Uterus (tissue), 4 donors: ENCODE measurements around the gene TRPM4. TPM values are rescaled to one million over a fixed set of nuclear protein-coding genes. Genes with fewer than 3 reads are reported as not detected.
A peak's percentile ranks its signal among the peaks of the same experiment; 100 is the strongest.

Experiments
- DNase-seq, 2 donors: peaks; one replicate each; pipeline ENCODE4 v3.0.0-alpha.2; 2019 to 2020
- H3K27ac ChIP-seq, 2 donors: fragments of 200-600 bp; sonication (generic); 1 replicate in 1 of 2; 2 replicates in 1 of 2; pipeline ENCODE4 v1.5.1; 2016 to 2018
- H3K27me3 ChIP-seq, 2 donors: fragments of 200-600 bp; sonication (generic); one replicate each; pipeline ENCODE4 v1.5.1; 2018 to 2019; ENCODE audit warnings: control low read depth in 1 of 2
- H3K36me3 ChIP-seq, 2 donors: fragments of 200-600 bp; sonication (generic); one replicate each; pipeline ENCODE4 v1.5.1; 2019; ENCODE audit warnings: control low read depth in 1 of 2
- H3K4me1 ChIP-seq, 2 donors: fragments of 200-600 bp; sonication (generic); one replicate each; pipeline ENCODE4 v1.5.1; 2018 to 2019; ENCODE audit warnings: control low read depth in 1 of 2
- H3K4me3 ChIP-seq, 2 donors: fragments of 200-600 bp; sonication (generic); 1 replicate in 1 of 2; 2 replicates in 1 of 2; pipeline ENCODE4 v1.5.1; 2018 to 2019; ENCODE audit warnings: mild to moderate bottlenecking in 1 of 2
- H3K9me3 ChIP-seq, 2 donors: fragments of 200-600 bp; sonication (generic); one replicate each; pipeline ENCODE4 v1.5.1; 2019; ENCODE audit warnings: control low read depth in 1 of 2
- CTCF ChIP-seq, 4 experiments: fragments of 200-600 bp in 2 of 4; fragments of 450-650 bp in 2 of 4; sonication (generic) in 2 of 4; IDR thresholded peaks; one replicate each; pipeline ENCODE4 v1.5.1; 2016 to 2019; ENCODE audit warnings: antibody characterized with exemption in 4 of 4, mild to moderate bottlenecking in 2 of 4, moderate library complexity in 1 of 4
- POLR2A ChIP-seq, 2 donors: fragments of 450-650 bp; IDR thresholded peaks; one replicate each; pipeline ENCODE4 v1.6.1; 2016; ENCODE audit warnings: antibody characterized with exemption in 2 of 2, mild to moderate bottlenecking in 1 of 2, moderate library complexity in 1 of 2
- intact Hi-C: fragments of 100-400 bp; cut with DNase I; formaldehyde crosslinking; loops from one replicate; pipeline ENCODE4 v1.15.1; 2023; ENCODE audit warnings: low total_unique reads
- total RNA-seq, 4 donors: library from RNA; depleted of rRNA in 3 of 4; stranded (reverse); fragments of >200 nt in 3 of 4; gene quantifications; one replicate each; pipeline versions ENCODE4 v1.1.0 to v1.2.4, GENCODE V29; 2014 to 2023
- donor health status: DM: yes; HTN: yes; CAD: no.

Gene TRPM4
- total RNA-seq, 4 donors from 2014 or later, result 9.7 to 28.7 (median 15.4) TPM

- Histone ChIP-seq H3K27ac (peak overlapping the region; percentile 11 to 28), H3K4me3 (peak overlapping the region; percentile 15 to 16), H3K9me3 (no peaks in the 10 kb centered on the region), H3K27me3 (no peaks in the 10 kb centered on the region), H3K36me3 (no peaks in the 10 kb centered on the region), H3K4me1 (peaks cover 0 to 4% of the 10 kb centered on the region in 2 donors)
- intact Hi-C loops, result no loop called here
- peak; percentile 8 to 52 (median 32) for TF ChIP-seq CTCF (IDR thresholded peaks at IDR 0.05)
- TF ChIP-seq POLR2A (IDR thresholded peaks at IDR 0.05), result peak in 1 of 2 donors; percentile 26
- peak; percentile 94 to 95 for DNase-seq
Measured at GRCh38 chr19:49127674-49128544, 29.7 kb upstream of the TRPM4 start.

GRCh38 chr19:49128545-49129237, 28.9 kb upstream of the TRPM4 start:
- no peak overlapping the region for H3K27ac ChIP-seq
- H3K4me1 ChIP-seq, result peaks cover 0 to 8% of the 10 kb centered on the region in 2 donors
- H3K9me3 ChIP-seq, result no peaks in the 10 kb centered on the region
- H3K27me3 ChIP-seq, result no peaks in the 10 kb centered on the region
- TF ChIP-seq CTCF (IDR thresholded peaks at IDR 0.05) (no peak), POLR2A (IDR thresholded peaks at IDR 0.05) (no peak)
- H3K36me3 ChIP-seq, result no peaks in the 10 kb centered on the region
- DNase-seq, result no peak
- intact Hi-C loops, result no loop called here
- peak overlapping the region in 1 of 2 donors; percentile 15 for H3K4me3 ChIP-seq

DNA sequence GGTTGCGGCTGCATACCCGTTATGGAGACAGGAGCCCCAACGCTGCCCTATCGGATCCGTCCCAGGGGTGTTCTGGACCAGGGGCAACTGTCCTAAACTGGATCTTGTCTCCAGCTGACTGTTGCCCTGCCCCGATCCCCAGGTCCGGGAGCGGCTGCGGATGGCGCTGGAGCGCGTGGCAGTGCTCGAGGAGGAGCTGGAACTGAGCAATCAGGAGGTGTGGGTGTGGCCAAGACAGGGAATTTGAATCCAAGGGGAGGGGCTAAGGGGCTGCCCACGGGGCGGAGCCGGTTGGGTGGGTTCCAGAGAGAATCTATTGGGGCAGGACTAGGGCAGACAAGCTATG, 28.4 kb upstream of the TRPM4 start:
- DNase-seq, result no peak
- Histone ChIP-seq H3K4me3 (no peak overlapping the region), H3K27ac (no peak overlapping the region), H3K4me1 (peaks cover 0 to 10% of the 10 kb centered on the region in 2 donors), H3K27me3 (no peaks in the 10 kb centered on the region), H3K36me3 (no peaks in the 10 kb centered on the region), H3K9me3 (no peaks in the 10 kb centered on the region)
- intact Hi-C loops, result no loop called here
- no peak for TF ChIP-seq POLR2A (IDR thresholded peaks at IDR 0.05)
- TF ChIP-seq CTCF (IDR thresholded peaks at IDR 0.05), result no peak

DNA sequence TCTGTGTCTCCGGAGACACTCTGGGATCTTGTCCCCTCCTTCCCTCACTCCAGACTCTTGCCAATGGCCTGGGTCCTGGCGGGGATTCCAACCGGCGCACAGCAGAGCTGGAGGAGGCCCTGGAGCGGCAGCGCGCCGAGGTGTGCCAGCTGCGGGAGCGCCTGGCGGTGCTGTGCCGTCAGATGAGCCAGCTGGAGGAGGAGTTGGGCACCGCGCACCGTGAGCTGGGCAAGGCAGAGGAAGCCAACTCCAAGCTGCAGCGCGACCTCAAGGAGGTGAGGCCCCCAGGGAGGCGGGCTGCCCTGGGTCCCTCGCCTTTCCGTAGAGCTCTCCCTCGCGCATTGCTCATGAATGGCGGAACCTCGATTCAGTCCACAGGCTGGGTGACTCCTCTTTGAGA, 27.3 kb upstream of the TRPM4 start:
- intact Hi-C loops, result no loop called here
- DNase-seq, result no peak
- Histone ChIP-seq H3K27me3 (no peaks in the 10 kb centered on the region), H3K9me3 (no peaks in the 10 kb centered on the region), H3K4me1 (peaks cover 0 to 10% of the 10 kb centered on the region in 2 donors), H3K27ac (no peak overlapping the region), H3K4me3 (no peak overlapping the region), H3K36me3 (no peaks in the 10 kb centered on the region)
- TF ChIP-seq POLR2A (IDR thresholded peaks at IDR 0.05) (no peak), CTCF (IDR thresholded peaks at IDR 0.05) (no peak)
